SH-SY5Y (cell line): ENCODE data around the gene MYCN.

Source experiments
- GATA2 ChIP-seq: IDR thresholded peaks from 2 replicates; pipeline ENCODE4 v1.6.1; 2011; ENCODE audit warnings: mild to moderate bottlenecking, low read depth, low read length
- GATA3 ChIP-seq: IDR thresholded peaks from 2 replicates; pipeline ENCODE4 v1.6.1; 2011; ENCODE audit warnings: low read depth, mild to moderate bottlenecking, low read length, moderate library complexity

GRCh38 chr2:15946983-15947382 is 6.6 kb downstream of the MYCN start:
- TF ChIP-seq GATA2 (no peak), GATA3 (no peak)
